GM12801 (cell line): ENCODE results near the gene CDH13.

Experiments used
- TF ChIP-seq, protein P1 (sequence below): IDR thresholded peaks from one replicate; pipeline ENCODE4 v1.5.1; 2011; ENCODE audit warnings: control low read depth; ENCODE audit not compliant: insufficient read length; ENCODE audit errors: extremely low read depth

The CDH13 gene

DNA sequence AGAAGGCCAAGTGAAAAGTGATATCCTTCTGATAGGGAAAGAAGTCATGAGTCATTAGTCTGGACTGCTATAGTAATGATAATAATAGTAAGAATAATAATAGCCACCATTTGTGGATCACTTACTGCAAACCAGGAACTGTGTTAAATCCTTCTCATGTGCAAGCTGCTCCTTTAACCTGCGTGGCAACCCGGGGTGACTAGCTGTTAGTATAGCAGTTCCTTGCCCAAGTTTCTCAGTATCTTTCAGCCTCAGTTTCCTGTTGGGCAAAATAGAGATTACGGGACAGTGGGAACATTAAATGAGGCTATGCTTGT lies 129.5 kb downstream of the CDH13 start:
- TF ChIP-seq, protein P1, sequence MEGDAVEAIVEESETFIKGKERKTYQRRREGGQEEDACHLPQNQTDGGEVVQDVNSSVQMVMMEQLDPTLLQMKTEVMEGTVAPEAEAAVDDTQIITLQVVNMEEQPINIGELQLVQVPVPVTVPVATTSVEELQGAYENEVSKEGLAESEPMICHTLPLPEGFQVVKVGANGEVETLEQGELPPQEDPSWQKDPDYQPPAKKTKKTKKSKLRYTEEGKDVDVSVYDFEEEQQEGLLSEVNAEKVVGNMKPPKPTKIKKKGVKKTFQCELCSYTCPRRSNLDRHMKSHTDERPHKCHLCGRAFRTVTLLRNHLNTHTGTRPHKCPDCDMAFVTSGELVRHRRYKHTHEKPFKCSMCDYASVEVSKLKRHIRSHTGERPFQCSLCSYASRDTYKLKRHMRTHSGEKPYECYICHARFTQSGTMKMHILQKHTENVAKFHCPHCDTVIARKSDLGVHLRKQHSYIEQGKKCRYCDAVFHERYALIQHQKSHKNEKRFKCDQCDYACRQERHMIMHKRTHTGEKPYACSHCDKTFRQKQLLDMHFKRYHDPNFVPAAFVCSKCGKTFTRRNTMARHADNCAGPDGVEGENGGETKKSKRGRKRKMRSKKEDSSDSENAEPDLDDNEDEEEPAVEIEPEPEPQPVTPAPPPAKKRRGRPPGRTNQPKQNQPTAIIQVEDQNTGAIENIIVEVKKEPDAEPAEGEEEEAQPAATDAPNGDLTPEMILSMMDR, result no peak

DNA sequence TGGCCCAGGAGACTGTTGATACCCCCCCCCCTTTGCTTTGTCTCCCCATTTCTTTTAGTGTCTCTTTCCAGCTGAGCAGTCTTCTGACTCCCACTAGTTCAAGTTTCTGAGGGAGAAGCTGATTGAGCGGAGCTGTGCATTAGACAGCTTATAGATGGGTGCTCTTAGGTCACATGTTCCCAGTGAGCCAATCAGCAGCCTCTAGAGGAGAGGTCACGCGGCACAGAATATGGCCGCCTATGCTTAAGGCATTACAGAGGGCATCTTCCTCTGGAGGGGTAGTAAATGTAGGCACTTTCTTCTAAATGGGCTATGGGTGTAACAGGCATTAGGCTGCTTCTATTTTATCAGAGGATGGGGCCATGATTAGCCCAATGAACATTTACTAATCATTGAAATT lies 131.6 kb downstream of the CDH13 start:
- TF ChIP-seq, protein P1, result no peak

DNA sequence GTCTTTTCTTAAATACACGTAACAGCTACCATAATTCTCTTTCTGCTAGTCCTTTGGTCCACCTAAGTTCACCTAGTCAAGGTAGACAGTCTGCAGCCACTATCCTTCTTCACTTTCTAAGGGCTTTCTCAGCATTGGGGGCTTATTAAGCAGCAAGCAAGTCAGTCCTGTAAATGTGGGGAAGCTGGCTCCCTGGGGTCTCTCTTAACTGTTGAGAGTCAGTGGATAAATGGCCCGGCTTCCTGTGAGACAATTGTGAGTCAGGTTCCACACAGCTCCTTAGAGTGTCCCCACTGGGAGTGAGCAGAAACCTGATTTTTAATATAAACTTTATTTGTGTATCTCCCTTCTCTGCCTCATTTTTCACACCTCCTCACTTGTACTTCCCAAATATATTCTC lies 132.1 kb downstream of the CDH13 start:
- TF ChIP-seq, protein P1, result no peak

DNA sequence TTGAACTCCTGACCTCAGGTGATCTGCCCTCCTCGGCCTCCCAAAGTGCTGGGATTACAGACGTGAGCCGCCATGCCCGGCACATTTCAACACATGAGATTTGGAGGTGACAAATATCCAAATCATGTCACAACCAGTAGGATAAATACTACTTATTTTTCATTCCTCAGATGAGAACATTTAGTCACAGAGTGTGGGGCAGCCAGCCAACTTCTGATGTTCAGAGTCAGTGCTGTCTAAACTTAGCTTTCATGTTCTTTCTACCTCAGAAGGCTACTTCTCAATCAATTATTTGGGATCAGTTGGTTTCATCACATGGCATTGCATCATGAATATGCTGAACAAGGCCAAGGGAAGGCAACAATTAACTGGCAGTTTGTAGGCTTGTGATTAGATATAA lies 134.5 kb downstream of the CDH13 start:
- TF ChIP-seq, protein P1, result no peak

DNA sequence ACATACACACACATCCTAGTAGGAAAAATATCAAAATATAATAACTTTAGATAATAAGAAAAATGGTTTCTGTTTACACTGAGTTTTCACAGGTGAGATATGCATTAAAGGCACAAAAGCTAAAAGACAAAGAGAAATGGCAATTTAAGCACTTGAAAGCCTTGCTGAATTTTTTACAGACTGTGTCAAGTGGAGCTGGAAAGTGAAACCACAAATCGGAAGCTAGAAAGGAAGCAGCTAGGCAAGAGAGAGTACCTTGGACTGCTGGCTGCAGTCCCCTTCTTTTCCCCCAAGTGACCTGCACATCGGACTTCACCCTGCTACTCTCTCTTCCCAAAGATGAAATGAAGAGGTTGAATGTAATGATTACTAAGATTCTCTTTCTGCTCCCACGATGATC lies 135.1 kb downstream of the CDH13 start:
- TF ChIP-seq, protein P1, result no peak

DNA sequence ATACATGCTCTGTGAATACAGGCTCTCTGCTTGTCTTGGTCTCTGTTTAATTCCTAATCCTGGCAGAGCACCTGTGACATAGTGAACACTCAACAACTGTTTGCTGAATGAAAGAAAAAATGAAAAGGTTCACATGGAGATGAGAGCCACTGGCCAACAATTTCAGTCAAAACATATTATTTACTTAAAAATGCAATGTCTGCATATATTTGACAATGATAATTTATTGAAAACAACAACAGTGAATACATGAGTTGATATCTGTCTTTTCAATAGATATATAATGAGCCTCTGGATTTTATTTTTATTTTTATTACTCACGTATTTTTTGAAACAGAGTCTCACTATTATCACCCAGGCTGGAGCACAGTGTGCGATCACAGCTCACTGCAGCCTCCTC lies 136.6 kb downstream of the CDH13 start:
- TF ChIP-seq, protein P1, result no peak

DNA sequence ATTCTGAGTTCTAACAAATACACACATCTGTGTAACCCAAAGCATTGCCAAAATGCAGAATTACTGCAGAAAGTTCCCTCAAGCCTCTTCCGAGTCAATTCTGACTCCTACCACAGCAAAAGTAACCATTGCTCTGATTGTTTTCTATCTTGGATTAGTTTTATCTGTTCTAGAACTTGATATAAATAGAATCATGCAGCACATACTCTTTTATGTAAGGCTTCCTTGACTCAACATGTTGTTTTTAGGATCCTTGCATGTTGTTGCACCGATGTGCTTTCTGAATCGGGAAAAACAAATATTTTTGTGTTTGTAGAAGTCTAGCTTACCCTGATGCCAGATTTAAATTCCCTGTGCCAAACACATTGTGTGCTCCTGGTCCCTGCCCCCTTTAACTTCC lies 140.4 kb downstream of the CDH13 start:
- TF ChIP-seq, protein P1, result no peak

DNA sequence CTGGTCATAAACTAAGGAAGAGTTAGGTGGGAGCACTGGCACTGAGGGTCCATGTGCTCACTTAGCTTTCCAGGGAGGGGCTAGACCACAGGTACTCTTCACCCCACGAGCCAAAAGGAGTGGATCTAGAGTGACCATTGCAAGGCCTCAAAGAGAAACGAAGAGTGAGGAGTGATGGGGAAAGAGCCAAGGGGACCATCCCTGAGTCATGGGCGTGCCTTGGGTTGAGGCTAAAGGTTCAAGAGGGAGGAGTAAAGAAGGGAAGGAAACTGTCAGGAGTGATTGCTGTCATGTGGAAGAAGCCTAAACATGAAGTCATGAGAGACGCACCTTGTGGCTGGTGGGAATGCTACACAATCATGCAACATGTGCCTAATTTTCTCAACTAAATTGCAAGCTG lies 141.0 kb downstream of the CDH13 start:
- TF ChIP-seq, protein P1, result no peak
